GM21619 (cell line): ENCODE results near the gene SLC6A18.
"Not testable (repeated sequence)": the region's sequence is repeated elsewhere in the genome, so short reads cannot be mapped to it uniquely, and the experiment has no call there.

ENCODE experiments used
- ATAC-seq: cut with Tn5 transposase; IDR thresholded peaks from one replicate; pipeline ENCODE4 v1.9.1; 2021; ENCODE audit not compliant: unreplicated experiment

Gene SLC6A18

DNA sequence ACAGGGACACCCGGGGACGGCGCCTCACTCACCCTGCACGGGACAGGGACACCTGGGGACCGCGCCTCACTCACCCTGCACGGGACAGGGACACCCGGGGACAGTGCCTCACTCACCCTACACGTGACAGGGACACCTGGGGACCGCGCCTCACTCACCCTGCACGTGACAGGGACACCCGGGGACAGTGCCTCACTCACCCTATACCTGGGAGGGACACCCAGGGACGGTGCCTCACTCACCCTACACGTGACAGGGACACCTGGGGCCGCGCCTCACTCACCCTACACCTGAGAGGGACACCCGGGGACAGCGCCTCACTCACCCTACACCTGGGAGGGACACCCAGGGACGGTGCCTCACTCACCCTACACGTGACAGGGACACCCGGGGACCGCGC is 65.8 kb downstream of the SLC6A18 start:
- ATAC-seq: not testable (repeated sequence)

DNA sequence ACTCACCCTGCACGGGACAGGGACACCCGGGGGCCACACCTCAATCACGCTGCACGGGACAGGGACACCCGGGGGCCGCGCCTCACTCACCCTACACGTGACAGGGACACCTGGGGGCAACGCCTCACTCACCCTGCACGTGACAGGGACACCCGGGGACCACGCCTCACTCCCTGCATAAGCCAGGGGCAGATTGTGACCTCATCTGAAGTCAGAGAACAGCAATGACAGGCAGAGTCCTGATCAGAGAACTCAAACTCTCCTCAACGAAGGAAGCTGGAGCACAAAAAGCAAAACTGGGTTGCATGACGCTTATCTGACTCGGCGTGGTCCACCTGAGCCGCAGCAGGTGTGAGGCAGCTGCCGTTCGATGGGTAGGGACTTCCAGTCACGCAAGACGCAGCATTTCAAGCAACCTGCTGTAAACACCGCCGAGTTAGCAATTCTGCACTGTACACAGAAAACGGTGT is 66.5 kb downstream of the SLC6A18 start:
- no peak for ATAC-seq

DNA sequence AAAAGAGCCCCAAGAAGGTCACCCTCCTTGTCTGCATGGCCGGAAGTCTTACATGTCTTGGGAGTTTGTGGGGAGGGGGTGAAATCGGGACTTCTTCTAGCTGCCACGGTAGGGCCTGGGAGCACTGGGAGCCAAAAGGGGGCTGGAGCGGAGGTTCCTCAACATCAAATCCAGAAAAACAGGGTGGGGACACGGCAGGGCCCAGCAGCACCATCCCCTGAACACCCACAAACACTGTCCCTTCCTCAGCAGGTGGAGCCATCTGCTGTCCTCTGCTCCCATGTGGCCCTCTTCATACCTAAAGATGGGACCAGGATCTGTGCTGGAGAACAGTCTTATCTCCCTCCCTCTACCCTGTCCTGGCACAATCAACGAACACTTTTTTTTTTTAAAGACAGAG is 67.0 kb downstream of the SLC6A18 start:
- ATAC-seq: no peak

DNA sequence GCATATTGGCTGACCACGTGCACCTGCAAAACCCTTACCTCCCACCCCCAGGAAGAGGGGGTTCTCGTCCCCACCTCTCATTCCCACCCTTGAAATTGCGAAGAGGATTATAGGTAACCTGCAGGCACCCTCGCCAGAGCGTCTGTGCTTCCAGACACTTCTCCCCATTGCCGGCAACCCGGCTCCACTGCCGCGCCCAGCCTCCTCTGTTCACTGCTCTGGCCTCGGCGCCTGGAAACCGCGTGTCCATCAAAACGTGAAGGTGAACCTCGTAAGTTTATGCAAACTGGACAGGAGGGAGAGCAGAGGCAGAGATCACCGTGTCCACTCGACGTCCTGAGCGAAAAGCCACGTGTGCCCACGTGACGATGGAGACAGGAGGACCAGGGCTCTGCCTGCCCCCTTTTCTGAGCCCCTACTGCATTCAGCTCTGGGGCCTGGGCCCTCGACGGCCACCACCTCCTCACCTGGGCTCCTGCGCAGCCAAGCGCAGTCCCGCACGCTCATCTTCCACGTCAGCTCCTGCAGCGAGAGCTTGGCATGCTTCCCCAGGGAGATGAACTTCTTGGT is 67.8 kb downstream of the SLC6A18 start:
- no peak for ATAC-seq

DNA sequence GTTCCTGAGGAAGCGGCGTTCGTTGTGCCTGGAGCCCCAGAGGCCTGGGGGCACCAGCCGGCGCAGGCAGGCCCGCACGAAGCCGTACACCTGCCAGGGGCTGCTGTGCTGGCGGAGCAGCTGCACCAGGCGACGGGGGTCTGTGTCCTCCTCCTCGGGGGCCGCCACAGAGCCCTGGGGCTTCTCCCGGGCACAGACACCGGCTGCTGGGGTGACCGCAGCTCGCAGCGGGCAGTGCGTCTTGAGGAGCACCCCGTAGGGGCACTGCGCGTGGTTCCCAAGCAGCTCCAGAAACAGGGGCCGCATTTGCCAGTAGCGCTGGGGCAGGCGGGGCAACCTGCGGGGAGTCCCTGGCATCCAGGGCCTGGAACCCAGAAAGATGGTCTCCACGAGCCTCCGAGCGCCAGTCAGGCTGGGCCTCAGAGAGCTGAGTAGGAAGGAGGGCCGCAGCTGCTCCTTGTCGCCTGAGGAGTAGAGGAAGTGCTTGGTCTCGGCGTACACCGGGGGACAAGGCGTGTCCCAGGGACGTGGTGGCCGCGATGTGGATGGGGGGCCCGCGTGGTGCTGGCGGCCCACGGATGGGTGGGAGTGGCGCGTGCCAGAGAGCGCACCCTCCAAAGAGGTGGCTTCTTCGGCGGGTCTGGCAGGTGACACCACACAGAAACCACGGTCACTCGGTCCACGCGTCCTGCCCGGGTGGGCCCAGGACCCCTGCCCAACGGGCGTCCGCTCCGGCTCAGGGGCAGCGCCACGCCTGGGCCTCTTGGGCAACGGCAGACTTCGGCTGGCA is 68.4 kb downstream of the SLC6A18 start:
- no peak for ATAC-seq

DNA sequence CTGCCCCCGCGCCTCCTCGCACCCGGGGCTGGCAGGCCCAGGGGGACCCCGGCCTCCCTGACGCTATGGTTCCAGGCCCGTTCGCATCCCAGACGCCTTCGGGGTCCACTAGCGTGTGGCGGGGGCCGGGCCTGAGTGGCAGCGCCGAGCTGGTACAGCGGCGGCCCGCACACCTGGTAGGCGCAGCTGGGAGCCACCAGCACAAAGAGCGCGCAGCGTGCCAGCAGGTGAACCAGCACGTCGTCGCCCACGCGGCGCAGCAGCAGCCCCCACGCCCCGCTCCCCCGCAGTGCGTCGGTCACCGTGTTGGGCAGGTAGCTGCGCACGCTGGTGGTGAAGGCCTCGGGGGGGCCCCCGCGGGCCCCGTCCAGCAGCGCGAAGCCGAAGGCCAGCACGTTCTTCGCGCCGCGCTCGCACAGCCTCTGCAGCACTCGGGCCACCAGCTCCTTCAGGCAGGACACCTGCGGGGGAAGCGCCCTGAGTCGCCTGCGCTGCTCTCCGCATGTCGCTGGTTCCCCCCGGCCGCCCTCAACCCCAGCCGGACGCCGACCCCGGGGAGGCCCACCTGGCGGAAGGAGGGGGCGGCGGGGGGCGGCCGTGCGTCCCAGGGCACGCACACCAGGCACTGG is 69.1 kb downstream of the SLC6A18 start:
- no peak for ATAC-seq

DNA sequence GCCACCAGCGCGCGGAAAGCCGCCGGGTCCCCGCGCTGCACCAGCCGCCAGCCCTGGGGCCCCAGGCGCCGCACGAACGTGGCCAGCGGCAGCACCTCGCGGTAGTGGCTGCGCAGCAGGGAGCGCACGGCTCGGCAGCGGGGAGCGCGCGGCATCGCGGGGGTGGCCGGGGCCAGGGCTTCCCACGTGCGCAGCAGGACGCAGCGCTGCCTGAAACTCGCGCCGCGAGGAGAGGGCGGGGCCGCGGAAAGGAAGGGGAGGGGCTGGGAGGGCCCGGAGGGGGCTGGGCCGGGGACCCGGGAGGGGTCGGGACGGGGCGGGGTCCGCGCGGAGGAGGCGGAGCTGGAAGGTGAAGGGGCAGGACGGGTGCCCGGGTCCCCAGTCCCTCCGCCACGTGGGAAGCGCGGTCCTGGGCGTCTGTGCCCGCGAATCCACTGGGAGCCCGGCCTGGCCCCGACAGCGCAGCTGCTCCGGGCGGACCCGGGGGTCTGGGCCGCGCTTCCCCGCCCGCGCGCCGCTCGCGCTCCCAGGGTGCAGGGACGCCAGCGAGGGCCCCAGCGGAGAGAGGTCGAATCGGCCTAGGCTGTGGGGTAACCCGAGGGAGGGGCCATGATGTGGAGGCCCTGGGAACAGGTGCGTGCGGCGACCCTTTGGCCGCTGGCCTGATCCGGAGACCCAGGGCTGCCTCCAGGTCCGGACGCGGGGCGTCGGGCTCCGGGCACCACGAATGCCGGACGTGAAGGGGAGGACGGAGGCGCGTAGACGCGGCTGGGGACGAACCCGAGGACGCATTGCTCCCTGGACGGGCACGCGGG is 69.9 kb downstream of the SLC6A18 start, which contains the start of gene TERT:
TSS of gene TERT (minus strand) at position 234 of the 815 bp plus-strand sequence. CDS start at position 155, 79 bp downstream.
- ATAC-seq: no peak

DNA sequence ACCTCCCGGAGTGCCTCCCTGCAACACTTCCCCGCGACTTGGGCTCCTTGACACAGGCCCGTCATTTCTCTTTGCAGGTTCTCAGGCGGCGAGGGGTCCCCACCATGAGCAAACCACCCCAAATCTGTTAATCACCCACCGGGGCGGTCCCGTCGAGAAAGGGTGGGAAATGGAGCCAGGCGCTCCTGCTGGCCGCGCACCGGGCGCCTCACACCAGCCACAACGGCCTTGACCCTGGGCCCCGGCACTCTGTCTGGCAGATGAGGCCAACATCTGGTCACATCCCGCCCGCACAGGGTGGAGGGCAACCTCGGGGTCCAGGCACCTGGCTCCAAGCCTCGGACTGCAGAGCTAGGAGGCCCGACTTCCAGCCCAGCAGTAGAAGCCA is 70.5 kb downstream of the SLC6A18 start:
- no peak for ATAC-seq
